Activated CD8-positive, alpha-beta memory T cell treated with anti-CD3 and anti-CD28 coated beads, Interleukin-2, amount 10 ng/mL, durations not matched to agents 7 days and 5 days (primary cell): ENCODE results near the gene TRPM2. TPM values are rescaled to one million over a fixed set of nuclear protein-coding genes. Genes with fewer than 3 reads are reported as not detected.
A peak's percentile ranks its signal among the peaks of the same experiment; 100 is the strongest.

Experiments
- ATAC-seq: fragments of 150-1000 bp; cut with Tn5 transposase; one replicate; pipeline ENCODE4 v1.10.0; 2021; ENCODE audit warnings: moderate library complexity
- CTCF ChIA-PET: fragments of 350-600 bp; sonication (Branson Sonifier 250); formaldehyde crosslinking; loops from one replicate; lab custom pipeline; 2021; ENCODE audit warnings: antibody characterized with exemption; lab: Charles Lee
- DNase-seq: peaks from one replicate; pipeline ENCODE4 v3.0.0-alpha.2; 2020
- H3K27ac Mint-ChIP-seq: one replicate; pipeline ENCODE4 v1.8.0; 2021; ENCODE audit warnings: mild to moderate bottlenecking, mixed read lengths
- H3K27me3 Mint-ChIP-seq: one replicate; pipeline ENCODE4 v1.8.0; 2021; ENCODE audit warnings: mixed read lengths
- H3K36me3 Mint-ChIP-seq: one replicate; pipeline ENCODE4 v1.8.0; 2021; ENCODE audit warnings: mild to moderate bottlenecking, mixed read lengths
- H3K4me1 Mint-ChIP-seq: one replicate; pipeline ENCODE4 v1.8.0; 2021; ENCODE audit warnings: mixed read lengths
- H3K4me3 Mint-ChIP-seq: one replicate; pipeline ENCODE4 v1.8.0; 2021; ENCODE audit warnings: mild to moderate bottlenecking, moderate library complexity, mixed read lengths
- H3K9me3 Mint-ChIP-seq: one replicate; pipeline ENCODE4 v1.8.0; 2022; ENCODE audit warnings: low read depth, mixed read lengths
- total RNA-seq, 2 experiments: library from RNA; stranded (reverse); gene quantifications; one replicate each; pipeline ENCODE4 v1.2.3, GENCODE V29; 2021

The TRPM2 gene
- total RNA-seq, 2 experiments from 2014 or later, result 21.2 to 32.7 TPM

GRCh38 chr21:44456214-44456914 is 102.9 kb downstream of the TRPM2 start:
- H3K9me3 Mint-ChIP-seq, result peaks cover 8% of the 10 kb centered on the region
- no peaks in the 10 kb centered on the region for H3K36me3 Mint-ChIP-seq
- CTCF ChIA-PET, result interaction anchor here (0.8 to 1.7 kb wide), 4 partner anchors 24 to 337 kb away, joined by 3 to 4 read pairs (median 3); no protein-coding TSS in a partner anchor
- ATAC-seq, result no peak
- DNase-seq, result no peak
- peaks cover 8% of the 10 kb centered on the region for H3K4me1 Mint-ChIP-seq
- H3K27me3 Mint-ChIP-seq, result peaks cover 30% of the 10 kb centered on the region
- H3K4me3 Mint-ChIP-seq, result peak overlapping the region; percentile 38
- H3K27ac Mint-ChIP-seq, result no peak overlapping the region

- Mint-ChIP-seq H3K36me3 (no peaks in the 10 kb centered on the region), H3K4me1 (peaks cover 8% of the 10 kb centered on the region), H3K27me3 (peaks cover 23% of the 10 kb centered on the region), H3K9me3 (peaks cover 8% of the 10 kb centered on the region), H3K27ac (no peak overlapping the region), H3K4me3 (no peak overlapping the region)
- ATAC-seq (no peak), DNase-seq (no peak)
- CTCF ChIA-PET, result interaction anchor here (1.3 to 1.7 kb wide), 4 partner anchors 23 to 336 kb away, joined by 3 to 4 read pairs (median 4); partner anchors contain the start of gene CFAP410
Observed at GRCh38 chr21:44456915-44457736, 103.7 kb downstream of the TRPM2 start.

GRCh38 chr21:44458971-44459711 is 105.7 kb downstream of the TRPM2 start:
- peaks cover 5% of the 10 kb centered on the region for H3K9me3 Mint-ChIP-seq
- H3K27me3 Mint-ChIP-seq, result peaks cover 6% of the 10 kb centered on the region
- peaks cover 8% of the 10 kb centered on the region for H3K4me1 Mint-ChIP-seq
- H3K36me3 Mint-ChIP-seq, result no peaks in the 10 kb centered on the region
- H3K27ac Mint-ChIP-seq, result no peak overlapping the region
- no peak for DNase-seq
- no peak for ATAC-seq
- H3K4me3 Mint-ChIP-seq, result no peak overlapping the region
- CTCF ChIA-PET, result interaction anchor here (1.2 to 1.5 kb wide), 2 partner anchors 11 to 33 kb away, joined by 3 to 4 read pairs; no protein-coding TSS in a partner anchor

- CTCF ChIA-PET, result no interaction called here
- Mint-ChIP-seq H3K9me3 (no peaks in the 10 kb centered on the region), H3K27me3 (no peaks in the 10 kb centered on the region), H3K36me3 (no peaks in the 10 kb centered on the region), H3K4me3 (no peak overlapping the region), H3K4me1 (peaks cover 5% of the 10 kb centered on the region), H3K27ac (no peak overlapping the region)
- DNase-seq (no peak), ATAC-seq (no peak)
Observed at GRCh38 chr21:44459712-44460440, 106.5 kb downstream of the TRPM2 start.

- H3K9me3 Mint-ChIP-seq, result no peaks in the 10 kb centered on the region
- CTCF ChIA-PET, result no interaction called here
- peaks cover 5% of the 10 kb centered on the region for H3K4me1 Mint-ChIP-seq
- H3K27ac Mint-ChIP-seq, result no peak overlapping the region
- DNase-seq (no peak), ATAC-seq (no peak)
- no peak overlapping the region for H3K4me3 Mint-ChIP-seq
- no peaks in the 10 kb centered on the region for H3K27me3 Mint-ChIP-seq
- H3K36me3 Mint-ChIP-seq, result no peaks in the 10 kb centered on the region
Observed at GRCh38 chr21:44460441-44460755, 107.0 kb downstream of the TRPM2 start.

- no peaks in the 10 kb centered on the region for H3K9me3 Mint-ChIP-seq
- H3K27ac Mint-ChIP-seq, result no peak overlapping the region
- CTCF ChIA-PET, result no interaction called here
- no peaks in the 10 kb centered on the region for H3K36me3 Mint-ChIP-seq
- no peak overlapping the region for H3K4me3 Mint-ChIP-seq
- DNase-seq (no peak), ATAC-seq (no peak)
- H3K4me1 Mint-ChIP-seq, result peaks cover 5% of the 10 kb centered on the region
- H3K27me3 Mint-ChIP-seq, result no peaks in the 10 kb centered on the region
Observed at GRCh38 chr21:44461005-44461404, 107.6 kb downstream of the TRPM2 start.

DNA sequence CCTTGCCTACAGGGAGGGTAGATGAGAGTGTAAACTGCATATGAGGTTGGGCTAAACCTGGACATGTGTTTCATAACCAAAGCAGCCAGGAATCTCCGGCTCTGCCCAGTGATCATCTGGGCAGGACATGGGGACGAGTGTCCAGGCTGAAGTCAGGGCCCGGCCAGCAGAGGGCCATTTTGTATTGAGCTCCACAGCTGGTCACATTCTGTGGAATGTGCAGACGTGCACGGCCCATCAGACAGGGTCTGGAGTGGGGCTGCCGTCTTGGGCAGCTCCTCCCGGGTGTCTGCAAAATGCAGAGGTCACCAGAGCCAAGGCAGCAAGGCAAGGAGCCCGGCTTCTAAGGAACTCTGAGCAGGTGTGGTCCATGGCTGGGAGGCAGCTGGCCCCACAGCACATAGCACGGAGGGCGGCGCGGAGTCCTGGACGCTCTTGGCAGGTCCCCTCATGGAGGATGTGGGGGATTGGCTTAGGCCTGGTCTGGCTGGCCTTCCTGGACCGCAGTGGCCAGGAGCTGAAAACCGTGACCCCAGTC is 108.1 kb downstream of the TRPM2 start:
- Mint-ChIP-seq H3K36me3 (no peaks in the 10 kb centered on the region), H3K9me3 (no peaks in the 10 kb centered on the region), H3K4me3 (no peak overlapping the region), H3K4me1 (peaks cover 3% of the 10 kb centered on the region), H3K27ac (no peak overlapping the region), H3K27me3 (no peaks in the 10 kb centered on the region)
- CTCF ChIA-PET, result no interaction called here
- DNase-seq, result no peak
- ATAC-seq, result no peak

DNA sequence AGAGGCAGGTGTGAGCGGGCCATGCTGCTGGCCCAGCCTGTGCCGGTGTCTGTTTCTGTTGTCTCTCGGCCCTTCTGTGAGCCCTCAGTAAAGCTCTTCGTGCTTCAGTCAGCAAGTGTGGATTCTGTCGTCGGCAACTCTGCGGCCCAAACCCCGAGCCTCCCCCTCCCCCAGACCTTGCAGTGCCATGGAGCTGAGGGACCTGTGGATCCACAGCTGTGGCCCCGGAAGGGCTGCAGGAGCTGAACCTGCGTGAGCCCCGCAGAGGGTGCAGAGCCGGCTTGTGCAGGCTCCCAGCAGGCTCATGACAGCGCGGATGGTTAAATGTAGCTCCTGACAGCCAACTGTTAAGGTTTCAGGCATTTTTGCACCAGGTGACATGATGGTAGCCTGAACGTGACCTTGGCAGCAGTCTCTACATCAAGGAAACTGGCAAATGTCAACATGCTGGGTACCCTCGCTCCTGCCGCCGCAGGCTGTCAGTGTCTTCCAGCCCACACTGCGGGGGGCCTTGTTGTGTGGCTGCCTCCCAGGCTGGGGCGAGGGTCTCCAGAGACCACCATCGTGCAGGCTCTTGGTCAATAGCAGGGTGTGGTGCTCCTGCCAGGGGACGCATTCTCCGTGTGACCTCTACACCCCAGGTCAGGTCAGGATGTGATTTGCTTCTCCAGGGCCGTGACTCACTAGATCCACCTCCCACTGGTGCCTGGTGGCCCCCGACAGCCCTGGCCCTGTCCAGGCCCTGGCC is 108.8 kb downstream of the TRPM2 start:
- H3K4me1 Mint-ChIP-seq, result no peaks in the 10 kb centered on the region
- H3K36me3 Mint-ChIP-seq, result no peaks in the 10 kb centered on the region
- CTCF ChIA-PET, result no interaction called here

GRCh38 chr21:44462834-44463200 is 109.4 kb downstream of the TRPM2 start:
- CTCF ChIA-PET, result no interaction called here
- Mint-ChIP-seq H3K27me3 (no peaks in the 10 kb centered on the region), H3K9me3 (no peaks in the 10 kb centered on the region), H3K27ac (no peak overlapping the region), H3K4me3 (no peak overlapping the region), H3K4me1 (no peaks in the 10 kb centered on the region), H3K36me3 (no peaks in the 10 kb centered on the region)
- DNase-seq (no peak), ATAC-seq (no peak)

More for the DNA sequence above, 108.8 kb downstream of the TRPM2 start:
- ATAC-seq (no peak), DNase-seq (no peak)
- Mint-ChIP-seq H3K4me3 (no peak overlapping the region), H3K9me3 (no peaks in the 10 kb centered on the region), H3K27ac (no peak overlapping the region), H3K27me3 (no peaks in the 10 kb centered on the region)

- DNase-seq (no peak), ATAC-seq (no peak)
- Mint-ChIP-seq H3K36me3 (no peaks in the 10 kb centered on the region), H3K4me3 (no peak overlapping the region), H3K4me1 (no peaks in the 10 kb centered on the region), H3K27ac (no peak overlapping the region), H3K9me3 (no peaks in the 10 kb centered on the region), H3K27me3 (no peaks in the 10 kb centered on the region)
- CTCF ChIA-PET, result no interaction called here
Observed at GRCh38 chr21:44463724-44464123, 110.3 kb downstream of the TRPM2 start.

- ATAC-seq (no peak), DNase-seq (no peak)
- CTCF ChIA-PET, result no interaction called here
- Mint-ChIP-seq H3K4me3 (no peak overlapping the region), H3K9me3 (no peaks in the 10 kb centered on the region), H3K27ac (no peak overlapping the region), H3K4me1 (no peaks in the 10 kb centered on the region), H3K36me3 (no peaks in the 10 kb centered on the region), H3K27me3 (no peaks in the 10 kb centered on the region)
Observed at GRCh38 chr21:44464351-44464750, 110.9 kb downstream of the TRPM2 start.

- no peak for DNase-seq
- Mint-ChIP-seq H3K27ac (no peak overlapping the region), H3K27me3 (no peaks in the 10 kb centered on the region), H3K4me1 (no peaks in the 10 kb centered on the region), H3K36me3 (no peaks in the 10 kb centered on the region), H3K9me3 (no peaks in the 10 kb centered on the region), H3K4me3 (no peak overlapping the region)
- ATAC-seq, result no peak
- CTCF ChIA-PET, result no interaction called here
Observed at GRCh38 chr21:44466351-44466954, 113.0 kb downstream of the TRPM2 start.
